Pancreas (tissue), 10 donors: Measurements from ENCODE around the gene CXCL11. TPM values are rescaled to one million over a fixed set of nuclear protein-coding genes. Genes with fewer than 3 reads are reported as not detected.

Experiments used
- ATAC-seq, 4 donors: fragments of 200-7000 bp; cut with Tn5 transposase; one replicate each; pipeline versions ENCODE4 v1.8.0 to v1.9.1; 2020; ENCODE audit warnings: mild to moderate bottlenecking in 4 of 4, moderate library complexity in 4 of 4
- DNase-seq, 6 donors: peaks; one replicate each; pipeline ENCODE4 v3.0.0-alpha.2; 2020
- FAIRE-seq: peaks from 2 replicates; lab custom pipeline; 2012; peaks lifted over from hg19 to GRCh38; lab: Jason Lieb, UNC
- H3K27ac ChIP-seq, 4 donors: fragments of 200-600 bp; sonication (generic); 1 replicate in 3 of 4; 2 replicates in 1 of 4; pipeline versions ENCODE4 v1.5.0 to v1.8.0; 2020
- H3K27me3 ChIP-seq, 4 donors: fragments of 200-600 bp; one replicate each; pipeline ENCODE4 v1.8.0; 2021
- H3K36me3 ChIP-seq, 3 donors: fragments of 200-600 bp; sonication (generic) in 1 of 3; one replicate each; pipeline versions ENCODE4 v1.5.0 to v1.8.0; 2020 to 2021
- H3K4me1 ChIP-seq, 3 donors: fragments of 200-600 bp; one replicate each; pipeline ENCODE4 v1.8.0; 2021
- H3K4me3 ChIP-seq, 4 donors: fragments of 200-600 bp; sonication (generic) in 2 of 4; one replicate each; pipeline versions ENCODE4 v1.5.0 to v1.8.0; 2020 to 2021
- H3K9me3 ChIP-seq, 4 donors: fragments of 200-600 bp; one replicate each; pipeline ENCODE4 v1.8.0; 2021
- WGBS, 2 donors: extraction: QIAGEN DNeasy Blood & Tissue Kit; methylation state at CpG; one replicate each; pipeline ENCODE4 v1.1.7; 2013; 5-methylcytosine and 5-hydroxymethylcytosine counted together
- intact Hi-C, 3 donors: fragments of 100-400 bp; cut with DNase I; formaldehyde crosslinking; loops; one replicate each; pipeline versions ENCODE4 v1.11.1 to v1.14.2; 2022
- polyA plus RNA-seq, 2 donors: library from polyadenylated mRNA; stranded (reverse); fragments of 200-250 nt; gene quantifications; one replicate each; pipeline ENCODE4 v1.2.3, GENCODE V29; 2013
- total RNA-seq, 6 donors: library from RNA; stranded (reverse); fragmentation: NEBNext Ultra II Directional in 4 of 6; extraction: Animal tissue kit (Norgen Biotek cat#: 25700) in 4 of 6; gene quantifications; one replicate each; pipeline versions ENCODE4 v1.2.1 to v1.2.4, GENCODE V29; 2021 to 2023
- TF ChIP-seq, protein P1 (sequence below), 4 donors: fragments of 200-600 bp; sonication (generic) in 3 of 4; IDR thresholded peaks; one replicate each; pipeline versions ENCODE4 v1.5.0 to v1.8.0; 2021; ENCODE audit warnings: antibody characterized with exemption in 4 of 4
- donor health status: healthy with polysubstance abuse.
- donor health status: DM: no; HTN: no; CAD: no; lungs with moderate emphysema.
- donor health status: DM: no; HTN: no; CAD: no.
- donor health status: control.
- donor health status: control.
- donor health status: Bipolar disorder and iron deficiency.
- donor health status: DM: yes; HTN: yes; CAD: no.
- donor health status: DM: no; HTN: no; CAD: no.
- donor health status: DM: no; HTN: no; CAD: no.
- donor health status: DM: yes; HTN: yes; CAD: no.

The CXCL11 gene
- total and polyA plus RNA-seq, 8 donors: 0.13 to 3.7 (median 1.4) TPM

- ATAC-seq: peak in 3 of 4 donors; percentile 11 to 35 (median 18)
- TF ChIP-seq, protein P1, sequence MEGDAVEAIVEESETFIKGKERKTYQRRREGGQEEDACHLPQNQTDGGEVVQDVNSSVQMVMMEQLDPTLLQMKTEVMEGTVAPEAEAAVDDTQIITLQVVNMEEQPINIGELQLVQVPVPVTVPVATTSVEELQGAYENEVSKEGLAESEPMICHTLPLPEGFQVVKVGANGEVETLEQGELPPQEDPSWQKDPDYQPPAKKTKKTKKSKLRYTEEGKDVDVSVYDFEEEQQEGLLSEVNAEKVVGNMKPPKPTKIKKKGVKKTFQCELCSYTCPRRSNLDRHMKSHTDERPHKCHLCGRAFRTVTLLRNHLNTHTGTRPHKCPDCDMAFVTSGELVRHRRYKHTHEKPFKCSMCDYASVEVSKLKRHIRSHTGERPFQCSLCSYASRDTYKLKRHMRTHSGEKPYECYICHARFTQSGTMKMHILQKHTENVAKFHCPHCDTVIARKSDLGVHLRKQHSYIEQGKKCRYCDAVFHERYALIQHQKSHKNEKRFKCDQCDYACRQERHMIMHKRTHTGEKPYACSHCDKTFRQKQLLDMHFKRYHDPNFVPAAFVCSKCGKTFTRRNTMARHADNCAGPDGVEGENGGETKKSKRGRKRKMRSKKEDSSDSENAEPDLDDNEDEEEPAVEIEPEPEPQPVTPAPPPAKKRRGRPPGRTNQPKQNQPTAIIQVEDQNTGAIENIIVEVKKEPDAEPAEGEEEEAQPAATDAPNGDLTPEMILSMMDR (IDR thresholded peaks at IDR 0.05): no peak
- no peak for DNase-seq
- H3K27ac ChIP-seq: peak overlapping the region in 1 of 4 donors; percentile 17
- no peak for FAIRE-seq
- intact Hi-C loops: no loop called here
- H3K9me3 ChIP-seq: no peaks in the 10 kb centered on the region
- H3K4me3 ChIP-seq: no peak overlapping the region
- peaks cover 5 to 25% (median 24%) of the 10 kb centered on the region in 3 donors for H3K4me1 ChIP-seq
- WGBS, 2 donors: 65 to 73% methylated on average over 1 of the region's 1 CpG
- H3K36me3 ChIP-seq: no peaks in the 10 kb centered on the region
- no peaks in the 10 kb centered on the region for H3K27me3 ChIP-seq
Measured at GRCh38 chr4:76059750-76060149, 23.9 kb upstream of the CXCL11 start.

- whole genome bisulfite sequencing, 2 donors: 21 to 23% methylated on average over 3 of the region's 3 CpGs
- intact Hi-C loops: no loop called here
- no peak for FAIRE-seq
- H3K4me3 ChIP-seq: no peak overlapping the region
- H3K9me3 ChIP-seq: no peaks in the 10 kb centered on the region
- no peaks in the 10 kb centered on the region for H3K36me3 ChIP-seq
- H3K27me3 ChIP-seq: no peaks in the 10 kb centered on the region
- ATAC-seq: peak; percentile 58 to 82 (median 70)
- H3K4me1 ChIP-seq: peaks cover 5 to 25% (median 24%) of the 10 kb centered on the region in 3 donors
- H3K27ac ChIP-seq: no peak overlapping the region
- TF ChIP-seq, protein P1 (IDR thresholded peaks at IDR 0.05): no peak
- peak in 3 of 6 donors; percentile 18 to 26 (median 21) for DNase-seq
Measured at GRCh38 chr4:76058888-76059426, 23.1 kb upstream of the CXCL11 start.

DNA sequence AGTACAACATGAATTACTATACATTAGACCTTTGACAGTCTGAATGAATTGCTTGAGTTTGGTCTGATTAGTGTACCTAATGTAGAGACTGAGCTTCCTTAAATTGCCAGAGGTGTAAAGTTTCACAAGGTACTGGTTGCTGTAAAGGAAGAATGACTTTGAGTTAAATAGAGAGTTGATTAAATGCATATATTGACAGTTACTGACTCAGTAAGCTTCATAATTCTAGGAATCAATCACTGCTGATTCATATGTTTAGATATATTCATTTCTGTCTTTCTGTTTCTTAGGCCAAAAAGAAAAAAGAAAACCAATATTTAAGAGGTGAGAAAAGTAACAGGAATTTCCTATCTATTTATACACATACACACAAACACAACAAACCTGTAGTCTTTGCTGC is 22.4 kb upstream of the CXCL11 start:
- DNase-seq (no peak), ATAC-seq (no peak), FAIRE-seq (no peak)
- no peaks in the 10 kb centered on the region for H3K9me3 ChIP-seq
- intact Hi-C loops: no loop called here
- H3K27ac ChIP-seq: no peak overlapping the region
- no peaks in the 10 kb centered on the region for H3K36me3 ChIP-seq
- H3K4me3 ChIP-seq: no peak overlapping the region
- no peaks in the 10 kb centered on the region for H3K27me3 ChIP-seq
- TF ChIP-seq, protein P1 (IDR thresholded peaks at IDR 0.05): no peak
- H3K4me1 ChIP-seq: peaks cover 5 to 25% (median 24%) of the 10 kb centered on the region in 3 donors

DNA sequence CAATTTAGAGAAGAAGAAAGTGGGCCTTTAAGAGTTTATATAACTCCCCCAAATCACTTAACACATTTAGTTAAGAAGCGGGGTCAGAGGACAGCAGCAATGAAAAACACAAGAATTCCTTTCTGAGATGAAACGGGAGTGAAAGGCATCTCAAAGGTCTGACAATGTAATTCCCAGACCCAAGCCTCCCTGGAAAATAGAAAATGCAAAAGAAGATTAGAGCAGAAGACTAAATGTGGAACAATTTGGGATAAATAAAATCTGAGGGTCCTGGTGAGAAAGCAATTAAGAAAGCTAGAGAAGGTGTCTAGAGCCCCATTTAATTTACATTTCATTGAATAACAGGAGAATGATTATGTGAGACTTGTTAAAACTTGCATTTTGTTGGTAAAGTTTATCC is 19.6 kb upstream of the CXCL11 start:
- Histone ChIP-seq H3K9me3 (no peaks in the 10 kb centered on the region), H3K27me3 (no peaks in the 10 kb centered on the region), H3K36me3 (no peaks in the 10 kb centered on the region), H3K4me3 (no peak overlapping the region), H3K4me1 (peaks cover 5 to 25% (median 21%) of the 10 kb centered on the region in 3 donors), H3K27ac (no peak overlapping the region)
- FAIRE-seq: no peak
- DNase-seq: no peak
- intact Hi-C loops: no loop called here
- ATAC-seq: no peak
- WGBS, 2 donors: 79 to 82% methylated on average over 2 of the region's 2 CpGs
- TF ChIP-seq, protein P1 (IDR thresholded peaks at IDR 0.05): no peak

- intact Hi-C loops: no loop called here
- TF ChIP-seq, protein P1 (IDR thresholded peaks at IDR 0.05): no peak
- Histone ChIP-seq H3K27ac (peak overlapping the region in 2 of 4 donors; percentile 21 to 57), H3K9me3 (no peaks in the 10 kb centered on the region), H3K4me3 (no peak overlapping the region), H3K27me3 (no peaks in the 10 kb centered on the region), H3K36me3 (no peaks in the 10 kb centered on the region), H3K4me1 (peaks cover 4 to 20% (median 17%) of the 10 kb centered on the region in 3 donors)
- ATAC-seq (peak in 2 of 4 donors; percentile 40 to 45), FAIRE-seq (no peak), DNase-seq (no peak)
- 69 to 86% methylated on average over 2 of the region's 2 CpGs for WGBS, 2 donors
Measured at GRCh38 chr4:76055016-76055415, 19.1 kb upstream of the CXCL11 start.
